OCI-LY1 (cell line): ENCODE measurements around the gene PCLO.

Source experiments
- H2AFZ ChIP-seq: fragments of 200-600 bp; sonication (generic), shearing (Covaris generic); 2 replicates; pipeline ENCODE4 v1.6.0; 2014; ENCODE audit warnings: antibody characterized with exemption, mild to moderate bottlenecking, low read length
- H3F3A ChIP-seq: fragments of 200-600 bp; sonication (generic), shearing (Covaris generic); 2 replicates; pipeline ENCODE4 v1.6.0; 2014; ENCODE audit warnings: mild to moderate bottlenecking, antibody characterized with exemption, low read length, moderate library complexity; ENCODE audit not compliant: insufficient read depth
- H3K27ac ChIP-seq: fragments of 200-600 bp; sonication (generic); 2 replicates; pipeline ENCODE4 v1.5.1; 2014; ENCODE audit warnings: low read length, mixed run types, mild to moderate bottlenecking, low read depth; ENCODE audit not compliant: poor library complexity, severe bottlenecking
- H3K27me3 ChIP-seq: fragments of 200-600 bp; sonication (generic); 2 replicates; pipeline ENCODE4 v1.6.0; 2014; ENCODE audit warnings: antibody characterized with exemption, mild to moderate bottlenecking, low read length, moderate library complexity; ENCODE audit not compliant: insufficient read depth
- H3K36me3 ChIP-seq: fragments of 200-600 bp; sonication (generic); 2 replicates; pipeline ENCODE4 v1.6.1; 2014; ENCODE audit warnings: mild to moderate bottlenecking, antibody characterized with exemption, low read length, moderate library complexity, mixed read lengths; ENCODE audit not compliant: insufficient read depth
- H3K4me1 ChIP-seq: fragments of 200-600 bp; sonication (generic); 2 replicates; pipeline ENCODE4 v1.5.1; 2014; ENCODE audit warnings: mild to moderate bottlenecking, low read length, moderate library complexity; ENCODE audit not compliant: insufficient read depth, severe bottlenecking
- H3K4me2 ChIP-seq: fragments of 200-600 bp; sonication (generic), shearing (Covaris generic); 2 replicates; pipeline ENCODE4 v1.6.1; 2014; ENCODE audit warnings: low read length
- H3K4me3 ChIP-seq: fragments of 200-600 bp; sonication (generic); 2 replicates; pipeline ENCODE4 v1.5.1; 2014; ENCODE audit warnings: low read length, low read depth, mild to moderate bottlenecking, mixed read lengths; ENCODE audit not compliant: poor library complexity, severe bottlenecking
- H3K79me2 ChIP-seq: fragments of 200-600 bp; shearing (Covaris generic); 2 replicates; pipeline ENCODE4 v1.6.1; 2016; ENCODE audit warnings: mixed run types, low read length, mixed read lengths; ENCODE audit not compliant: insufficient read depth
- H3K9ac ChIP-seq: fragments of 200-600 bp; sonication (generic), shearing (Covaris generic); 2 replicates; pipeline ENCODE4 v1.6.1; 2014; ENCODE audit warnings: mild to moderate bottlenecking, low read length, mixed read lengths
- H3K9me2 ChIP-seq: fragments of 200-600 bp; sonication (generic), shearing (Covaris generic); 2 replicates; pipeline ENCODE4 v1.6.1; 2014; ENCODE audit warnings: low read depth, mild to moderate bottlenecking, low read length, mixed read lengths
- H3K9me3 ChIP-seq: fragments of 200-600 bp; shearing (Covaris generic); 2 replicates; pipeline ENCODE4 v1.6.1; 2014; ENCODE audit warnings: low read length, mixed read lengths
- H4K20me1 ChIP-seq: fragments of 200-600 bp; sonication (generic), shearing (Covaris generic); 2 replicates; pipeline ENCODE4 v1.6.0; 2016; ENCODE audit warnings: mild to moderate bottlenecking, low read length; ENCODE audit not compliant: insufficient read depth
- CTCF ChIP-seq: fragments of 200-600 bp; sonication (generic), shearing (Covaris generic); IDR thresholded peaks from 2 replicates; pipeline ENCODE4 v1.5.1; 2017; ENCODE audit warnings: mild to moderate bottlenecking, antibody characterized with exemption, low read length, moderate library complexity, mixed read lengths
- EZH2 ChIP-seq: fragments of 200-600 bp; sonication (generic), shearing (Covaris generic); IDR thresholded peaks from 2 replicates; pipeline ENCODE4 v1.8.0; 2017; ENCODE audit warnings: borderline replicate concordance, mixed run types, mild to moderate bottlenecking, antibody characterized with exemption, low read length, moderate library complexity, mixed read lengths

PCLO gene

DNA sequence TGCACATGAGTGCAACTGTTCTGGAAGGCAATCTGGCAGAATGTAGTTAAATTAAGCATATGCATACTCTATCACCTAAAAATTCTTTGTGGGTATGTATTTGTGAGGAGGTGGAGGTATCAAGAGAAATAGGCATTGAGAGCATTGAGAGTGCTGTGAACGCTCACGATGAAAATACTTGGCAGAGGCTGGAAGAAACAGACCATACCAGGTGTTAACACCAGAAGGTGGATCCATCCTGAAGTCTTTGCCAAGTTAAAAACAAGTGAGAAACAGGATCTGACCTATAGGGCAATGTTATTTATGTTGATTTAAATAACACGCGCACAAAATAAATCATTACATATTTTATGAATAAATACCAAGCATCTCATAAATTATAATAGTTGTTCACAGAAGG lies 311.6 kb downstream of the PCLO start:
- H3K9ac ChIP-seq, result no peak overlapping the region
- no peak overlapping the region for H3K27ac ChIP-seq
- H3K27me3 ChIP-seq, result no peaks in the 10 kb centered on the region
- no peaks in the 10 kb centered on the region for H3K79me2 ChIP-seq
- H3F3A ChIP-seq, result no peaks in the 10 kb centered on the region
- no peaks in the 10 kb centered on the region for H3K9me3 ChIP-seq
- H3K9me2 ChIP-seq, result no peaks in the 10 kb centered on the region
- H3K36me3 ChIP-seq, result no peaks in the 10 kb centered on the region
- TF ChIP-seq EZH2 (no peak), CTCF (no peak)
- no peaks in the 10 kb centered on the region for H4K20me1 ChIP-seq
- no peak overlapping the region for H3K4me2 ChIP-seq
- H2AFZ ChIP-seq, result no peak overlapping the region
- no peaks in the 10 kb centered on the region for H3K4me1 ChIP-seq
- no peak overlapping the region for H3K4me3 ChIP-seq

DNA sequence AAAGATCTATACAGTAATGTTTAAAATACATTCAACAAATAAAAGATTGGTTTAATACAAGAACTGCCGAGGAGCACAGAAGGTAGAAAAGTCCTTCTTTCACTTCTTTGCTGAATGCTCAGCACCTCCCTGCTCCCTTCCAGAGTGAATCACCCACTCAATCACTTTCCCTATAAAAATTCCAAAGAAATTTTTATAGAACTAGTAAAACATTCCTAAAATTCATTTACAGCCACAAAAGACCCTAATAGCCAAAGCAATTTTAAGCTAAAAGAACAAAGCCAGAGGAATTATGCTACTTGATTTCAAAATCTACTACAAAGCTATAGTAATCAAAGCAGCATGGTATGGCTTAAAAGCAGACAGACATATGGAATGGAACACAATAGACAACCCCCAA lies 320.9 kb downstream of the PCLO start:
- Histone ChIP-seq H3K79me2 (no peaks in the 10 kb centered on the region), H3K27me3 (no peaks in the 10 kb centered on the region), H3K9ac (no peak overlapping the region), H4K20me1 (no peaks in the 10 kb centered on the region), H2AFZ (peak overlapping the region; percentile 6; the same call in 1 of the 2 replicates), H3K9me2 (no peaks in the 10 kb centered on the region), H3K4me2 (no peak overlapping the region), H3K4me3 (no peak overlapping the region), H3K27ac (no peak overlapping the region), H3K4me1 (peaks cover 14% of the 10 kb centered on the region), H3F3A (no peaks in the 10 kb centered on the region), H3K9me3 (no peaks in the 10 kb centered on the region; the same call in 1 of the 2 replicates), H3K36me3 (no peaks in the 10 kb centered on the region)
- TF ChIP-seq CTCF, result no peak
- no peak for TF ChIP-seq EZH2

GRCh38 chr7:82840061-82840460 lies 322.6 kb downstream of the PCLO start:
- Histone ChIP-seq H3K27ac (no peak overlapping the region), H3K36me3 (no peaks in the 10 kb centered on the region), H3K4me1 (peaks cover 14% of the 10 kb centered on the region), H2AFZ (peak overlapping the region; percentile 12; the same call in 1 of the 2 replicates), H3K4me2 (no peak overlapping the region), H3K9me3 (no peaks in the 10 kb centered on the region; the same call in 1 of the 2 replicates), H3K79me2 (no peaks in the 10 kb centered on the region), H3F3A (no peaks in the 10 kb centered on the region), H4K20me1 (no peaks in the 10 kb centered on the region), H3K4me3 (no peak overlapping the region), H3K27me3 (no peaks in the 10 kb centered on the region), H3K9ac (no peak overlapping the region), H3K9me2 (no peaks in the 10 kb centered on the region)
- TF ChIP-seq EZH2 (no peak), CTCF (no peak)
